SU-DHL-6 (cell line): ENCODE measurements around the gene PAQR6.

Source experiments
- H2AFZ ChIP-seq: fragments of 200-600 bp; sonication (generic); 2 replicates; pipeline ENCODE4 v1.6.1; 2014; ENCODE audit warnings: low read depth, mild to moderate bottlenecking, moderate library complexity, mixed read lengths, antibody characterized with exemption, low read length; ENCODE audit not compliant: severe bottlenecking
- H3F3A ChIP-seq: fragments of 200-600 bp; shearing (Covaris generic); 2 replicates; pipeline ENCODE4 v1.6.0; 2016; ENCODE audit warnings: antibody characterized with exemption, mild to moderate bottlenecking; ENCODE audit not compliant: insufficient read depth
- H3K27ac ChIP-seq: fragments of 200-600 bp; sonication (generic); 2 replicates; pipeline ENCODE4 v1.5.1; 2016; ENCODE audit warnings: low read depth, mild to moderate bottlenecking, low read length, moderate library complexity, mixed read lengths
- H3K27me3 ChIP-seq: fragments of 200-600 bp; sonication (generic), shearing (Covaris generic); 2 replicates; pipeline ENCODE4 v1.6.0; 2014; ENCODE audit warnings: mild to moderate bottlenecking, low read length
- H3K36me3 ChIP-seq: fragments of 200-600 bp; sonication (generic); 2 replicates; pipeline ENCODE4 v1.6.1; 2014; ENCODE audit warnings: mild to moderate bottlenecking, low read length, mixed read lengths
- H3K4me2 ChIP-seq: fragments of 300-600, 200-600 bp; shearing (Covaris generic), sonication (generic); 2 replicates; pipeline ENCODE4 v1.6.0; 2014; ENCODE audit warnings: low read length, low read depth, mild to moderate bottlenecking; ENCODE audit not compliant: poor library complexity, severe bottlenecking
- H3K4me3 ChIP-seq: fragments of 200-600 bp; sonication (generic); 2 replicates; pipeline ENCODE4 v1.5.1; 2014; ENCODE audit warnings: antibody characterized with exemption, low read length, mild to moderate bottlenecking, mixed read lengths; ENCODE audit not compliant: insufficient read depth, poor library complexity, severe bottlenecking
- H3K79me2 ChIP-seq: fragments of 200-600 bp; sonication (generic); 2 replicates; pipeline ENCODE4 v1.6.1; 2014; ENCODE audit warnings: mild to moderate bottlenecking, low read length, moderate library complexity; ENCODE audit not compliant: insufficient read depth
- H3K9ac ChIP-seq: fragments of 200-600 bp; sonication (generic); 2 replicates; pipeline ENCODE4 v1.7.0; 2014; ENCODE audit warnings: mild to moderate bottlenecking, low read length
- H3K9me2 ChIP-seq: fragments of 200-600 bp; sonication (generic); replicated peaks from 2 replicates; pipeline ENCODE4 v1.6.1; 2014; ENCODE audit warnings: low read length; ENCODE audit not compliant: insufficient read depth
- H3K9me3 ChIP-seq: fragments of 200-600 bp; sonication (generic); 2 replicates; pipeline ENCODE4 v1.6.1; 2014; ENCODE audit warnings: low read length, mixed read lengths; ENCODE audit not compliant: insufficient read depth
- H4K20me1 ChIP-seq: fragments of 200-600 bp; sonication (generic); 2 replicates; pipeline ENCODE4 v1.6.1; 2014; ENCODE audit warnings: low read depth, mild to moderate bottlenecking, antibody characterized with exemption, low read length, moderate library complexity, mixed read lengths
- CTCF ChIP-seq: fragments of 200-600 bp; sonication (generic); IDR thresholded peaks from one replicate; pipeline ENCODE4 v1.5.1; 2017; ENCODE audit warnings: antibody characterized with exemption, mild to moderate bottlenecking, low read length, moderate library complexity; ENCODE audit not compliant: insufficient read depth, poor library complexity, severe bottlenecking
- EZH2phosphoT487 ChIP-seq: fragments of 200-600 bp; sonication (generic), shearing (Covaris generic); conservative IDR thresholded peaks from 2 replicates; pipeline ENCODE4 v1.6.1; 2018; ENCODE audit warnings: mild to moderate bottlenecking, antibody characterized with exemption, low read length, moderate library complexity, mixed read lengths

Gene PAQR6

GRCh38 chr1:156281693-156282478, 34.0 kb upstream of the PAQR6 start:
- Histone ChIP-seq H3K9ac (peak overlapping the region; percentile 90), H3K27me3 (no peaks in the 10 kb centered on the region), H3K79me2 (peaks cover 43% of the 10 kb centered on the region), H3K9me2 (no peaks in the 10 kb centered on the region), H4K20me1 (no peaks in the 10 kb centered on the region), H3K4me2 (peak overlapping the region; percentile 70), H3K4me3 (peak overlapping the region; percentile 99), H3K36me3 (0 out of 2 replicates have a peak, but pooled peaks cover 8% of the 10 kb centered on the region), H3K27ac (peak overlapping the region; percentile 66), H2AFZ (no peak overlapping the region), H3K9me3 (no peaks in the 10 kb centered on the region), H3F3A (0 out of 2 replicates have a peak, but pooled peaks cover 4% of the 10 kb centered on the region)
- no peak for TF ChIP-seq EZH2phosphoT487
- TF ChIP-seq CTCF: no peak

DNA sequence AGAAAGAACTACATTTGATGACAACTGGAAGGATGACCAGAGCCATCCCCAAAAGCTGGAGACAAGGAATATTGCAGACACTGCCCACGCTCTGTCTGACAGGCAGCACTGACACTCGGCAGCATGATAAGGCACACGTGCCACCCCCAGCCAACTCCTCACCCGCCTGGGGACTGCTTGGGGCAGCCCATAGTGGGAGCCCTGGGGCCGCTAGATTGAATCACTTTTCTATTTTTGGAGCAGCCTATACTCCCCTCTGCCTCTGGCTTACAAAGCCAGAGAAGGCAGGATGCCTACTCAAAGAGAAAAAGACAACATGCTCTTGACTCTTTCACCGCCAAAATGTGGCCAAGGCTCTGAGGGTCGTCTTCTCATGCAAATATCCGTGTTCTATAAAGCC, 33.4 kb upstream of the PAQR6 start:
- Histone ChIP-seq H3K79me2 (peaks cover 43% of the 10 kb centered on the region), H3K27me3 (no peaks in the 10 kb centered on the region), H3K36me3 (0 out of 2 replicates have a peak, but pooled peaks cover 8% of the 10 kb centered on the region)

GRCh38 chr1:156279837-156280236, 32.0 kb upstream of the PAQR6 start:
- H3K9me3 ChIP-seq: no peaks in the 10 kb centered on the region
- no peak overlapping the region for H2AFZ ChIP-seq
- H3K36me3 ChIP-seq: peaks cover 14% of the 10 kb centered on the region; the same call in 1 of the 2 replicates
- no peak overlapping the region for H3K4me3 ChIP-seq
- H3K4me2 ChIP-seq: no peak overlapping the region
- H3F3A ChIP-seq: 0 out of 2 replicates have a peak, but pooled peaks cover 4% of the 10 kb centered on the region
- no peaks in the 10 kb centered on the region for H3K9me2 ChIP-seq
- no peak for TF ChIP-seq EZH2phosphoT487
- no peak for TF ChIP-seq CTCF
- peaks cover 43% of the 10 kb centered on the region for H3K79me2 ChIP-seq
- no peaks in the 10 kb centered on the region for H4K20me1 ChIP-seq
- H3K27me3 ChIP-seq: no peaks in the 10 kb centered on the region
- H3K27ac ChIP-seq: no peak overlapping the region
- no peak overlapping the region for H3K9ac ChIP-seq

More for the DNA sequence above, 33.4 kb upstream of the PAQR6 start:
- peak overlapping the region; percentile 99 for H3K4me3 ChIP-seq
- H3K9me3 ChIP-seq: no peaks in the 10 kb centered on the region
- TF ChIP-seq CTCF (no peak), EZH2phosphoT487 (no peak)
- no peaks in the 10 kb centered on the region for H3K9me2 ChIP-seq
- H3K27ac ChIP-seq: peak overlapping the region; percentile 66
- 0 out of 2 replicates have a peak, but pooled peaks cover 4% of the 10 kb centered on the region for H3F3A ChIP-seq
- H3K4me2 ChIP-seq: peak overlapping the region; percentile 70
- H4K20me1 ChIP-seq: no peaks in the 10 kb centered on the region
- H3K9ac ChIP-seq: peak overlapping the region; percentile 90
- H2AFZ ChIP-seq: no peak overlapping the region
